H1 (cell line): Measurements from ENCODE around the gene EXOC3L1. TPM values are rescaled to one million over a fixed set of nuclear protein-coding genes. Genes with fewer than 3 reads are reported as not detected.

Experiments used
- SAP30 ChIP-seq: fragments of 300-600 bp; sonication (generic); IDR thresholded peaks from 2 replicates; pipeline ENCODE4 v1.7.1; 2012; ENCODE audit warnings: low read length, moderate library complexity, mild to moderate bottlenecking, inconsistent platforms; ENCODE audit not compliant: insufficient read depth, insufficient replicate concordance
- SP4 ChIP-seq: IDR thresholded peaks from 2 replicates; pipeline ENCODE4 v1.6.1; 2012; ENCODE audit warnings: low read length, inconsistent platforms
- polyA plus RNA-seq, 7 experiments: library from polyadenylated mRNA; depleted of rRNA in 3 of 7; stranded (reverse) in 5 of 7; unstranded in 2 of 7; fragments of >200 nt in 5 of 7; fragments of 200-250 nt in 2 of 7; gene quantifications; 1 replicate in 5 of 7; 2 replicates in 1 of 7; 4 replicates in 1 of 7; pipeline versions ENCODE4 v1.2.1 to v1.2.3, GENCODE V29; 2011 to 2013; ENCODE audit warnings: missing spikeins in 2 of 7, mixed read lengths in 2 of 7
- total RNA-seq: library from RNA; stranded (reverse); fragmentation: NEBNext Ultra II Directional; extraction: Animal tissue kit (Norgen Biotek cat#: 25700); gene quantifications from 2 replicates; pipeline ENCODE4 v1.2.1, GENCODE V29; 2021
- TF ChIP-seq, protein P1 (sequence below): fragments of 300-600 bp; sonication (generic); IDR thresholded peaks from 2 replicates; pipeline ENCODE4 v1.7.1; 2012; ENCODE audit warnings: low read length, moderate library complexity, mild to moderate bottlenecking, inconsistent platforms; ENCODE audit not compliant: insufficient replicate concordance
- TF ChIP-seq, protein P2 (sequence below): IDR thresholded peaks from 2 replicates; pipeline ENCODE4 v1.6.1; 2012; ENCODE audit warnings: low read length, inconsistent platforms

Gene EXOC3L1
- total and polyA plus RNA-seq, 2 of the 8 experiments (the other 6 are each of a cell fraction or from before 2014, with no cell fraction given), result 1.3 TPM

DNA sequence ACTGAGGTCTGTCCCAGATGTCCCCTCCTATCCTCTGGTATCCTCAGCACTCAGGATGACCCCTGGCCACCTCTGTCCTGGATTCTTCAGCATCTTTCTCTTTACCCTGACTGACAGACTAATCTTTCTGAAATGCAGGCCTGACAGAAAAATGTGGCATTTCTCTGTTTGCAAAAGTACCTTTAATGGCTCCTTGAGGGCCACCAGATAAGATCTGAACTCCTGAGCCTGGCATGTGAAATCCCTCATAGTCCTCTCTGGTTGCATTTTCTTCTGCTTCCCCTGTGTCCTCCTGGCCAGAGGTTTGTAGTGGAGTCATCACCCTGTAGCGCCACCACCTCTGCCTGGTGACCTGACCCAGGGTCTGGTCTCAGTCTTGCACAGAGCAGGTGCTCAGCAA, 6.9 kb upstream of the EXOC3L1 start (continued):
- TF ChIP-seq, protein P1, sequence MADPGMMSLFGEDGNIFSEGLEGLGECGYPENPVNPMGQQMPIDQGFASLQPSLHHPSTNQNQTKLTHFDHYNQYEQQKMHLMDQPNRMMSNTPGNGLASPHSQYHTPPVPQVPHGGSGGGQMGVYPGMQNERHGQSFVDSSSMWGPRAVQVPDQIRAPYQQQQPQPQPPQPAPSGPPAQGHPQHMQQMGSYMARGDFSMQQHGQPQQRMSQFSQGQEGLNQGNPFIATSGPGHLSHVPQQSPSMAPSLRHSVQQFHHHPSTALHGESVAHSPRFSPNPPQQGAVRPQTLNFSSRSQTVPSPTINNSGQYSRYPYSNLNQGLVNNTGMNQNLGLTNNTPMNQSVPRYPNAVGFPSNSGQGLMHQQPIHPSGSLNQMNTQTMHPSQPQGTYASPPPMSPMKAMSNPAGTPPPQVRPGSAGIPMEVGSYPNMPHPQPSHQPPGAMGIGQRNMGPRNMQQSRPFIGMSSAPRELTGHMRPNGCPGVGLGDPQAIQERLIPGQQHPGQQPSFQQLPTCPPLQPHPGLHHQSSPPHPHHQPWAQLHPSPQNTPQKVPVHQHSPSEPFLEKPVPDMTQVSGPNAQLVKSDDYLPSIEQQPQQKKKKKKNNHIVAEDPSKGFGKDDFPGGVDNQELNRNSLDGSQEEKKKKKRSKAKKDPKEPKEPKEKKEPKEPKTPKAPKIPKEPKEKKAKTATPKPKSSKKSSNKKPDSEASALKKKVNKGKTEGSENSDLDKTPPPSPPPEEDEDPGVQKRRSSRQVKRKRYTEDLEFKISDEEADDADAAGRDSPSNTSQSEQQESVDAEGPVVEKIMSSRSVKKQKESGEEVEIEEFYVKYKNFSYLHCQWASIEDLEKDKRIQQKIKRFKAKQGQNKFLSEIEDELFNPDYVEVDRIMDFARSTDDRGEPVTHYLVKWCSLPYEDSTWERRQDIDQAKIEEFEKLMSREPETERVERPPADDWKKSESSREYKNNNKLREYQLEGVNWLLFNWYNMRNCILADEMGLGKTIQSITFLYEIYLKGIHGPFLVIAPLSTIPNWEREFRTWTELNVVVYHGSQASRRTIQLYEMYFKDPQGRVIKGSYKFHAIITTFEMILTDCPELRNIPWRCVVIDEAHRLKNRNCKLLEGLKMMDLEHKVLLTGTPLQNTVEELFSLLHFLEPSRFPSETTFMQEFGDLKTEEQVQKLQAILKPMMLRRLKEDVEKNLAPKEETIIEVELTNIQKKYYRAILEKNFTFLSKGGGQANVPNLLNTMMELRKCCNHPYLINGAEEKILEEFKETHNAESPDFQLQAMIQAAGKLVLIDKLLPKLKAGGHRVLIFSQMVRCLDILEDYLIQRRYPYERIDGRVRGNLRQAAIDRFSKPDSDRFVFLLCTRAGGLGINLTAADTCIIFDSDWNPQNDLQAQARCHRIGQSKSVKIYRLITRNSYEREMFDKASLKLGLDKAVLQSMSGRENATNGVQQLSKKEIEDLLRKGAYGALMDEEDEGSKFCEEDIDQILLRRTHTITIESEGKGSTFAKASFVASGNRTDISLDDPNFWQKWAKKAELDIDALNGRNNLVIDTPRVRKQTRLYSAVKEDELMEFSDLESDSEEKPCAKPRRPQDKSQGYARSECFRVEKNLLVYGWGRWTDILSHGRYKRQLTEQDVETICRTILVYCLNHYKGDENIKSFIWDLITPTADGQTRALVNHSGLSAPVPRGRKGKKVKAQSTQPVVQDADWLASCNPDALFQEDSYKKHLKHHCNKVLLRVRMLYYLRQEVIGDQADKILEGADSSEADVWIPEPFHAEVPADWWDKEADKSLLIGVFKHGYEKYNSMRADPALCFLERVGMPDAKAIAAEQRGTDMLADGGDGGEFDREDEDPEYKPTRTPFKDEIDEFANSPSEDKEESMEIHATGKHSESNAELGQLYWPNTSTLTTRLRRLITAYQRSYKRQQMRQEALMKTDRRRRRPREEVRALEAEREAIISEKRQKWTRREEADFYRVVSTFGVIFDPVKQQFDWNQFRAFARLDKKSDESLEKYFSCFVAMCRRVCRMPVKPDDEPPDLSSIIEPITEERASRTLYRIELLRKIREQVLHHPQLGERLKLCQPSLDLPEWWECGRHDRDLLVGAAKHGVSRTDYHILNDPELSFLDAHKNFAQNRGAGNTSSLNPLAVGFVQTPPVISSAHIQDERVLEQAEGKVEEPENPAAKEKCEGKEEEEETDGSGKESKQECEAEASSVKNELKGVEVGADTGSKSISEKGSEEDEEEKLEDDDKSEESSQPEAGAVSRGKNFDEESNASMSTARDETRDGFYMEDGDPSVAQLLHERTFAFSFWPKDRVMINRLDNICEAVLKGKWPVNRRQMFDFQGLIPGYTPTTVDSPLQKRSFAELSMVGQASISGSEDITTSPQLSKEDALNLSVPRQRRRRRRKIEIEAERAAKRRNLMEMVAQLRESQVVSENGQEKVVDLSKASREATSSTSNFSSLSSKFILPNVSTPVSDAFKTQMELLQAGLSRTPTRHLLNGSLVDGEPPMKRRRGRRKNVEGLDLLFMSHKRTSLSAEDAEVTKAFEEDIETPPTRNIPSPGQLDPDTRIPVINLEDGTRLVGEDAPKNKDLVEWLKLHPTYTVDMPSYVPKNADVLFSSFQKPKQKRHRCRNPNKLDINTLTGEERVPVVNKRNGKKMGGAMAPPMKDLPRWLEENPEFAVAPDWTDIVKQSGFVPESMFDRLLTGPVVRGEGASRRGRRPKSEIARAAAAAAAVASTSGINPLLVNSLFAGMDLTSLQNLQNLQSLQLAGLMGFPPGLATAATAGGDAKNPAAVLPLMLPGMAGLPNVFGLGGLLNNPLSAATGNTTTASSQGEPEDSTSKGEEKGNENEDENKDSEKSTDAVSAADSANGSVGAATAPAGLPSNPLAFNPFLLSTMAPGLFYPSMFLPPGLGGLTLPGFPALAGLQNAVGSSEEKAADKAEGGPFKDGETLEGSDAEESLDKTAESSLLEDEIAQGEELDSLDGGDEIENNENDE, result no peak
- TF ChIP-seq, protein P2, sequence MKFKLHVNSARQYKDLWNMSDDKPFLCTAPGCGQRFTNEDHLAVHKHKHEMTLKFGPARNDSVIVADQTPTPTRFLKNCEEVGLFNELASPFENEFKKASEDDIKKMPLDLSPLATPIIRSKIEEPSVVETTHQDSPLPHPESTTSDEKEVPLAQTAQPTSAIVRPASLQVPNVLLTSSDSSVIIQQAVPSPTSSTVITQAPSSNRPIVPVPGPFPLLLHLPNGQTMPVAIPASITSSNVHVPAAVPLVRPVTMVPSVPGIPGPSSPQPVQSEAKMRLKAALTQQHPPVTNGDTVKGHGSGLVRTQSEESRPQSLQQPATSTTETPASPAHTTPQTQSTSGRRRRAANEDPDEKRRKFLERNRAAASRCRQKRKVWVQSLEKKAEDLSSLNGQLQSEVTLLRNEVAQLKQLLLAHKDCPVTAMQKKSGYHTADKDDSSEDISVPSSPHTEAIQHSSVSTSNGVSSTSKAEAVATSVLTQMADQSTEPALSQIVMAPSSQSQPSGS, result no peak
- TF ChIP-seq SAP30, result no peak
- TF ChIP-seq SP4, result no peak
